Endodermal cell (in vitro differentiated cells): ENCODE results near the gene RIMBP2. TPM values are rescaled to one million over a fixed set of nuclear protein-coding genes. Genes with fewer than 3 reads are reported as not detected.
A peak's percentile ranks its signal among the peaks of the same experiment; 100 is the strongest.

Experiments used
- DNase-seq: peaks from one replicate; pipeline ENCODE4 v3.0.0-alpha.2; 2017
- H3K27ac ChIP-seq: 2 replicates; pipeline ENCODE4 v1.5.1; 2013; ENCODE audit warnings: mild to moderate bottlenecking, low read depth, low read length, moderate library complexity
- H3K27me3 ChIP-seq: 2 replicates; pipeline ENCODE4 v1.6.1; 2013; ENCODE audit warnings: mild to moderate bottlenecking, low read length, moderate library complexity; ENCODE audit not compliant: insufficient read depth, control insufficient read depth, poor library complexity, severe bottlenecking
- H3K36me3 ChIP-seq: 2 replicates; pipeline ENCODE4 v1.7.0; 2013; ENCODE audit warnings: mild to moderate bottlenecking, low read length, moderate library complexity; ENCODE audit not compliant: control insufficient read depth, insufficient read depth
- H3K4me1 ChIP-seq: one replicate; pipeline ENCODE4 v1.7.0; 2013; ENCODE audit warnings: low read length; ENCODE audit not compliant: control insufficient read depth, insufficient read depth
- H3K4me3 ChIP-seq: 2 replicates; pipeline ENCODE4 v1.5.1; 2013; ENCODE audit warnings: mild to moderate bottlenecking, low read length, moderate library complexity
- H3K9ac ChIP-seq: 2 replicates; pipeline ENCODE4 v1.6.1; 2013; ENCODE audit warnings: mild to moderate bottlenecking, low read length, moderate library complexity; ENCODE audit not compliant: poor library complexity, severe bottlenecking; ENCODE audit errors: extremely low read depth
- H3K9me3 ChIP-seq: 2 replicates; pipeline ENCODE4 v1.6.1; 2013; ENCODE audit warnings: mild to moderate bottlenecking, low read length, moderate library complexity; ENCODE audit not compliant: control insufficient read depth
- H3K27ac Mint-ChIP-seq: 2 replicates; pipeline ENCODE4 v1.8.0; 2020; ENCODE audit warnings: mixed read lengths
- H3K27me3 Mint-ChIP-seq: 2 replicates; pipeline ENCODE4 v1.8.0; 2021; ENCODE audit warnings: mild to moderate bottlenecking, mixed read lengths; ENCODE audit not compliant: insufficient read depth
- H3K36me3 Mint-ChIP-seq: 2 replicates; pipeline ENCODE4 v1.8.0; 2020; ENCODE audit warnings: low read depth, mixed read lengths
- H3K4me1 Mint-ChIP-seq: 2 replicates; pipeline ENCODE4 v1.8.0; 2020; ENCODE audit warnings: mixed read lengths
- H3K4me3 Mint-ChIP-seq: 2 replicates; pipeline ENCODE4 v1.8.0; 2020; ENCODE audit warnings: mild to moderate bottlenecking, moderate library complexity, mixed read lengths
- H3K9me3 Mint-ChIP-seq: 2 replicates; pipeline ENCODE4 v1.8.0; 2020; ENCODE audit warnings: mild to moderate bottlenecking, mixed read lengths
- WGBS, 2 experiments: methylation state at CpG; one replicate each; pipeline versions ENCODE4 v1.1.5 to v1.1.7; 2013; ENCODE audit warnings: missing lambda C conversion rate in 2 of 2, mixed read lengths in 1 of 2; ENCODE audit not compliant: insufficient coverage in 1 of 2, insufficient read length in 1 of 2; 5-methylcytosine and 5-hydroxymethylcytosine counted together
- total RNA-seq, 2 donors: library from RNA; stranded (reverse); fragmentation: NEBNext Ultra II Directional in 1 of 2; extraction: Animal tissue kit (Norgen Biotek cat#: 25700) in 1 of 2; gene quantifications; 2 replicates in 1 of 2; 3 replicates in 1 of 2; pipeline ENCODE4 v1.2.1, GENCODE V29; 2021
- TF ChIP-seq, protein P1 (sequence below): fragments of 200-600 bp; sonication (generic); conservative IDR thresholded peaks from 2 replicates; pipeline ENCODE4 v1.5.0; 2021; ENCODE audit warnings: antibody characterized with exemption, mild to moderate bottlenecking

Gene RIMBP2
- total RNA-seq, 2 donors from 2014 or later = 0.13 to 3.4 TPM

GRCh38 chr12:130559806-130560205, 156.3 kb downstream of the RIMBP2 start:
- H3K9me3 ChIP-seq = no peaks in the 10 kb centered on the region
- Mint-ChIP-seq H3K4me1 (peaks cover 2% of the 10 kb centered on the region), H3K9me3 (peaks cover 4% of the 10 kb centered on the region), H3K27ac (no peak overlapping the region), H3K36me3 (no peaks in the 10 kb centered on the region), H3K4me3 (no peak overlapping the region), H3K27me3 (peaks cover 6% of the 10 kb centered on the region)
- DNase-seq = no peak
- H3K4me3 ChIP-seq = no peak overlapping the region
- no peaks in the 10 kb centered on the region for H3K36me3 ChIP-seq
- no peaks in the 10 kb centered on the region for H3K4me1 ChIP-seq
- H3K27me3 ChIP-seq = no peaks in the 10 kb centered on the region
- TF ChIP-seq, protein P1, sequence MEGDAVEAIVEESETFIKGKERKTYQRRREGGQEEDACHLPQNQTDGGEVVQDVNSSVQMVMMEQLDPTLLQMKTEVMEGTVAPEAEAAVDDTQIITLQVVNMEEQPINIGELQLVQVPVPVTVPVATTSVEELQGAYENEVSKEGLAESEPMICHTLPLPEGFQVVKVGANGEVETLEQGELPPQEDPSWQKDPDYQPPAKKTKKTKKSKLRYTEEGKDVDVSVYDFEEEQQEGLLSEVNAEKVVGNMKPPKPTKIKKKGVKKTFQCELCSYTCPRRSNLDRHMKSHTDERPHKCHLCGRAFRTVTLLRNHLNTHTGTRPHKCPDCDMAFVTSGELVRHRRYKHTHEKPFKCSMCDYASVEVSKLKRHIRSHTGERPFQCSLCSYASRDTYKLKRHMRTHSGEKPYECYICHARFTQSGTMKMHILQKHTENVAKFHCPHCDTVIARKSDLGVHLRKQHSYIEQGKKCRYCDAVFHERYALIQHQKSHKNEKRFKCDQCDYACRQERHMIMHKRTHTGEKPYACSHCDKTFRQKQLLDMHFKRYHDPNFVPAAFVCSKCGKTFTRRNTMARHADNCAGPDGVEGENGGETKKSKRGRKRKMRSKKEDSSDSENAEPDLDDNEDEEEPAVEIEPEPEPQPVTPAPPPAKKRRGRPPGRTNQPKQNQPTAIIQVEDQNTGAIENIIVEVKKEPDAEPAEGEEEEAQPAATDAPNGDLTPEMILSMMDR = no peak
- WGBS, 2 experiments = 91 to 93% methylated on average over 5 to 7 of the region's 7 CpGs
- no peak overlapping the region for H3K9ac ChIP-seq
- no peak overlapping the region for H3K27ac ChIP-seq

GRCh38 chr12:130557886-130558765, 158.0 kb downstream of the RIMBP2 start:
- WGBS, 2 experiments = 81 to 86% methylated on average over 7 to 16 of the region's 16 CpGs
- no peak overlapping the region for H3K27ac Mint-ChIP-seq
- DNase-seq = peak; percentile 67
- no peaks in the 10 kb centered on the region for H3K27me3 ChIP-seq
- H3K4me3 ChIP-seq = no peak overlapping the region
- H3K4me3 Mint-ChIP-seq = no peak overlapping the region
- no peaks in the 10 kb centered on the region for H3K4me1 ChIP-seq
- no peaks in the 10 kb centered on the region for H3K36me3 Mint-ChIP-seq
- peaks cover 2% of the 10 kb centered on the region for H3K4me1 Mint-ChIP-seq
- no peaks in the 10 kb centered on the region for H3K9me3 Mint-ChIP-seq
- peaks cover 5% of the 10 kb centered on the region for H3K27me3 Mint-ChIP-seq
- no peak overlapping the region for H3K27ac ChIP-seq
- H3K36me3 ChIP-seq = no peaks in the 10 kb centered on the region
- H3K9ac ChIP-seq = no peak overlapping the region
- H3K9me3 ChIP-seq = no peaks in the 10 kb centered on the region
- TF ChIP-seq, protein P1 = no peak

GRCh38 chr12:130557201-130557600, 158.9 kb downstream of the RIMBP2 start:
- no peak for DNase-seq
- no peaks in the 10 kb centered on the region for H3K27me3 ChIP-seq
- no peak overlapping the region for H3K4me3 ChIP-seq
- no peaks in the 10 kb centered on the region for H3K36me3 ChIP-seq
- H3K9me3 ChIP-seq = no peaks in the 10 kb centered on the region
- H3K27ac ChIP-seq = no peak overlapping the region
- Mint-ChIP-seq H3K36me3 (no peaks in the 10 kb centered on the region), H3K4me3 (no peak overlapping the region), H3K9me3 (peaks cover 3% of the 10 kb centered on the region), H3K27me3 (peaks cover 3% of the 10 kb centered on the region), H3K27ac (no peak overlapping the region), H3K4me1 (peaks cover 2% of the 10 kb centered on the region)
- no peak overlapping the region for H3K9ac ChIP-seq
- WGBS, 2 experiments = 89 to 95% methylated on average over 8 to 9 of the region's 9 CpGs
- TF ChIP-seq, protein P1 = no peak
- no peaks in the 10 kb centered on the region for H3K4me1 ChIP-seq
